GM12878 (cell line): ENCODE data around the gene MLLT3.

Source experiments
- MTA3 ChIP-seq: IDR thresholded peaks from 2 replicates; pipeline ENCODE4 v1.6.1; 2012; ENCODE audit warnings: low read length, inconsistent platforms, borderline replicate concordance
- POLR2A ChIP-seq: IDR thresholded peaks from 2 replicates; pipeline ENCODE4 v1.6.1; 2011; ENCODE audit warnings: low read depth, mild to moderate bottlenecking, low read length
- POU2F2 ChIP-seq: IDR thresholded peaks from 3 replicates; pipeline ENCODE4 v1.6.1; 2011; ENCODE audit warnings: low read depth, mild to moderate bottlenecking, low read length, borderline replicate concordance

GRCh38 chr9:20396509-20396908, 225.8 kb downstream of the MLLT3 start:
- TF ChIP-seq POU2F2 (no peak), MTA3 (no peak), POLR2A (no peak)
